ENCODE results near the gene DNASE1L1. TPM values are rescaled to one million over a fixed set of nuclear protein-coding genes. Genes with fewer than 3 reads are reported as not detected.
A peak's percentile ranks its signal among the peaks of the same experiment; 100 is the strongest.

Gene DNASE1L1
- total and polyA plus RNA-seq, 2 donors (not counting 1 experiment from before 2014, with no cell fraction given) = 11.3 to 38.5 TPM

DNA sequence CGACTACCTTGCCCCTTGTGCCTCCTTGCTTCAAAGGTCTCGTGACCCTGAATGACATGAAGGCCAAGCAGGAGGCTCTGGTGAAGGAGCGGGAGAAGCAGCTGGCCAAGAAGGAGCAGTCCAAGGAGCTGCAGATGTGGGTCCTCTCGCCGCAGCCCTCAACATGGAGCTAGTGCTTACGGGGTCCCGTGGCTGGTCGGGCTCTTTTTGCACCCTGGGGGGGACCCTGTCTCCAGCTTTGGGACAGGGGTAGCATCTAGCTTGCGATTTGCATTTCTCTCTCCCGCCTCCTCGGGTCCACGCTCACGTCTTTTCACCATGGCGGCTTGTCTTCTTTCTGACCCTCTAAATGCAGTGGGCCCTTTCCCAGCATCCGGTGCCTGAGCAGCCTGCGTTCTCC is 36.7 kb upstream of the DNASE1L1 start:
- Histone ChIP-seq H3K27me3 (ENCODE audit: control insufficient read depth, insufficient read depth, low read length) (no peaks in the 10 kb centered on the region), H3K36me3 (ENCODE audit: control insufficient read depth, insufficient read depth, low read length) (peaks cover 16% of the 10 kb centered on the region), H3K4me2 (ENCODE audit: extremely low read depth, insufficient read depth, low read length) (no peak overlapping the region), H2AFZ (ENCODE audit: low read length) (no peak overlapping the region), H3K9ac (ENCODE audit: insufficient read depth, low read length) (no peak overlapping the region), H3K27ac (ENCODE audit: insufficient read depth, low read length) (no peak overlapping the region), H3K4me1 (ENCODE audit: control insufficient read depth, extremely low read depth, insufficient read depth, low read length) (peaks cover 7% of the 10 kb centered on the region), H3K79me2 (ENCODE audit: control insufficient read depth, insufficient read depth, low read length) (peaks cover 32% of the 10 kb centered on the region), H3K9me3 (ENCODE audit: control insufficient read depth, insufficient read depth, low read depth, low read length) (no peaks in the 10 kb centered on the region), H4K20me1 (ENCODE audit: control insufficient read depth, extremely low read depth, insufficient read depth, low read length) (no peaks in the 10 kb centered on the region), H3K4me3 (replicated peaks in 1 of 4; ENCODE audit: control extremely low read depth in 1 of 4, insufficient read depth in 1 of 4, low read depth in 3 of 4, low read length in 4 of 4) (no peak overlapping the region)
- DNase-seq (ENCODE audit: low read depth in 2 of 2) = no peak
- TF ChIP-seq EZH2 (IDR thresholded peaks at IDR 0.05; ENCODE audit: low read length, missing control alignments) (no peak), CTCF (conservative IDR thresholded peaks at IDR 0.05 in 1 of 2, IDR thresholded peaks at IDR 0.05 in 1 of 2; ENCODE audit: low read depth in 1 of 2, low read length in 2 of 2) (no peak)

- H3K27me3 ChIP-seq (ENCODE audit: control insufficient read depth, insufficient read depth, low read length) = no peaks in the 10 kb centered on the region
- H3K36me3 ChIP-seq (ENCODE audit: control insufficient read depth, insufficient read depth, low read length) = peaks cover 13% of the 10 kb centered on the region
- peaks cover 41% of the 10 kb centered on the region for H3K79me2 ChIP-seq (ENCODE audit: control insufficient read depth, insufficient read depth, low read length)
- H3K4me1 ChIP-seq (ENCODE audit: control insufficient read depth, extremely low read depth, insufficient read depth, low read length) = peaks cover 7% of the 10 kb centered on the region
- TF ChIP-seq CTCF (conservative IDR thresholded peaks at IDR 0.05 in 1 of 2, IDR thresholded peaks at IDR 0.05 in 1 of 2; ENCODE audit: low read depth in 1 of 2, low read length in 2 of 2) (no peak), EZH2 (IDR thresholded peaks at IDR 0.05; ENCODE audit: low read length, missing control alignments) (no peak)
- no peaks in the 10 kb centered on the region for H4K20me1 ChIP-seq (ENCODE audit: control insufficient read depth, extremely low read depth, insufficient read depth, low read length)
- H3K27ac ChIP-seq (ENCODE audit: insufficient read depth, low read length) = peak overlapping the region; percentile 67
- peak overlapping the region; percentile 80 for H3K4me2 ChIP-seq (ENCODE audit: extremely low read depth, insufficient read depth, low read length)
- no peak overlapping the region for H2AFZ ChIP-seq (ENCODE audit: low read length)
- no peaks in the 10 kb centered on the region for H3K9me3 ChIP-seq (ENCODE audit: control insufficient read depth, insufficient read depth, low read depth, low read length)
- H3K9ac ChIP-seq (ENCODE audit: insufficient read depth, low read length) = peak overlapping the region; percentile 61
- peak overlapping the region; percentile 53 to 69 (median 56) for H3K4me3 ChIP-seq (replicated peaks in 1 of 4; ENCODE audit: control extremely low read depth in 1 of 4, insufficient read depth in 1 of 4, low read depth in 3 of 4, low read length in 4 of 4)
- no peak for DNase-seq (ENCODE audit: low read depth in 2 of 2)
Measured at GRCh38 chrX:154444755-154445246, 35.7 kb upstream of the DNASE1L1 start.

- Histone ChIP-seq H3K27me3 (ENCODE audit: control insufficient read depth, insufficient read depth, low read length) (no peaks in the 10 kb centered on the region), H3K4me3 (replicated peaks in 1 of 4; ENCODE audit: control extremely low read depth in 1 of 4, insufficient read depth in 1 of 4, low read depth in 3 of 4, low read length in 4 of 4) (peak within 1 kb of the TSS; percentile 53 to 69 (median 56)), H3K79me2 (ENCODE audit: control insufficient read depth, insufficient read depth, low read length) (peaks cover 46% of the 10 kb centered on the region), H3K27ac (ENCODE audit: insufficient read depth, low read length) (peak within 1 kb of the TSS; percentile 77), H3K9ac (ENCODE audit: insufficient read depth, low read length) (peak within 1 kb of the TSS; percentile 61), H2AFZ (ENCODE audit: low read length) (no peak within 1 kb of the TSS), H3K4me1 (ENCODE audit: control insufficient read depth, extremely low read depth, insufficient read depth, low read length) (peaks cover 7% of the 10 kb centered on the region), H4K20me1 (ENCODE audit: control insufficient read depth, extremely low read depth, insufficient read depth, low read length) (no peaks in the 10 kb centered on the region), H3K9me3 (ENCODE audit: control insufficient read depth, insufficient read depth, low read depth, low read length) (no peaks in the 10 kb centered on the region), H3K36me3 (ENCODE audit: control insufficient read depth, insufficient read depth, low read length) (peaks cover 15% of the 10 kb centered on the region), H3K4me2 (ENCODE audit: extremely low read depth, insufficient read depth, low read length) (peak within 1 kb of the TSS; percentile 80)
- no peak for TF ChIP-seq CTCF (conservative IDR thresholded peaks at IDR 0.05 in 1 of 2, IDR thresholded peaks at IDR 0.05 in 1 of 2; ENCODE audit: low read depth in 1 of 2, low read length in 2 of 2)
- no peak for TF ChIP-seq EZH2 (IDR thresholded peaks at IDR 0.05; ENCODE audit: low read length, missing control alignments)
- DNase-seq (ENCODE audit: low read depth in 2 of 2) = peak; percentile 45 to 47
Measured at GRCh38 chrX:154443992-154444754, 35.1 kb upstream of the DNASE1L1 start, which contains the start of gene FAM50A. FAM50A (plus strand) TSS chrX:154444141; CDS start chrX:154444236, 95 bp downstream.

All from fibroblast of lung (primary cell).